Measurements from ENCODE around the gene DHODH. TPM values are rescaled to one million over a fixed set of nuclear protein-coding genes. Genes with fewer than 3 reads are reported as not detected.

Gene DHODH
- total RNA-seq, 2 donors from 2014 or later = 4.3 to 9.4 TPM

DNA sequence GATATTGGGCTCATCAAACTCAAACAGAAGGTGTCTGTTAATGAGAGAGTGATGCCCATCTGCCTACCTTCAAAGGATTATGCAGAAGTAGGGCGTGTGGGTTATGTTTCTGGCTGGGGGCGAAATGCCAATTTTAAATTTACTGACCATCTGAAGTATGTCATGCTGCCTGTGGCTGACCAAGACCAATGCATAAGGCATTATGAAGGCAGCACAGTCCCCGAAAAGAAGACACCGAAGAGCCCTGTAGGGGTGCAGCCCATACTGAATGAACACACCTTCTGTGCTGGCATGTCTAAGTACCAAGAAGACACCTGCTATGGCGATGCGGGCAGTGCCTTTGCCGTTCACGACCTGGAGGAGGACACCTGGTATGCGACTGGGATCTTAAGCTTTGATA, 51.9 kb downstream of the DHODH start:
- Histone ChIP-seq H3K9ac (ENCODE audit: low read depth in 2 of 2, low read length in 2 of 2) (no peak overlapping the region), H3K9me3 (no peaks in the 10 kb centered on the region), H3K4me3 (no peak overlapping the region), H3K27me3 (no peaks in the 10 kb centered on the region), H3K4me1 (no peaks in the 10 kb centered on the region), H3K36me3 (no peaks in the 10 kb centered on the region), H3K27ac (no peak overlapping the region)
- no peak for DNase-seq
- TF ChIP-seq CTCF (IDR thresholded peaks at IDR 0.05) = no peak
- intact Hi-C loops (cut with DNase I) = no loop called here

- no peak for DNase-seq
- TF ChIP-seq CTCF (IDR thresholded peaks at IDR 0.05) = no peak
- intact Hi-C loops (cut with DNase I) = no loop called here
Measured at GRCh38 chr16:72061564-72061963, 53.0 kb downstream of the DHODH start.

DNA sequence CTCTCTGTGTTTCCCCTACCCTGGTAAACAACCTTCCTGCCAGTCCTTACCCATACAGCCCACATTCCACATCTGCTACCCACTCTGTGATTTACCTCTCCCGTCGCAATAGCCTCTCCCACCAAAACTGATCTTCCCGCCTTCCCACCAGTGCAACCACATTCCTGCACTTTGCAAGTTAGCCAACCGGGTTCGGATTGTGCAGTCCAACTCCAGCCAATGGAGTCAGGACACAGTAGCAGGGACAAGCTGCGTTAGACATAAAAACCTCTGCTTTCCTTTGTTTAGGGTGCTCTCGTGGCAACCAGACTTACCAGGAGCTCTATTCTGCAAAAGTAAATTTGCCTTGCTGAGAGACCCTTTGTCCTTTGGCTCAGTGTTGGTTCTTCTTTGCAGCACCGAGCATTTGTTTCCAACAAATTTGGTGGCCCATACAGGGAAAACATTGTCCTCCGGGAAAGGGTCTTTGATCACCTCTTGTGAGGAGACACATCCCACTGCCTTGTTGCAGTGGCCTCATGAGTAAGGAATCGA, 55.9 kb downstream of the DHODH start:
- H3K4me1 ChIP-seq = no peaks in the 10 kb centered on the region
- H3K27ac ChIP-seq = no peak overlapping the region
- intact Hi-C loops (cut with DNase I) = no loop called here
- DNase-seq = no peak
- H3K9me3 ChIP-seq = no peaks in the 10 kb centered on the region
- TF ChIP-seq CTCF (IDR thresholded peaks at IDR 0.05) = no peak
- H3K4me3 ChIP-seq = no peak overlapping the region
- H3K9ac ChIP-seq (ENCODE audit: low read depth in 2 of 2, low read length in 2 of 2) = no peak overlapping the region
- no peaks in the 10 kb centered on the region for H3K27me3 ChIP-seq
- no peaks in the 10 kb centered on the region for H3K36me3 ChIP-seq

More at GRCh38 chr16:72061564-72061963, 53.0 kb downstream of the DHODH start:
- no peaks in the 10 kb centered on the region for H3K27me3 ChIP-seq
- H3K36me3 ChIP-seq = no peaks in the 10 kb centered on the region
- H3K4me3 ChIP-seq = no peak overlapping the region
- H3K9ac ChIP-seq (ENCODE audit: low read depth in 2 of 2, low read length in 2 of 2) = no peak overlapping the region
- H3K9me3 ChIP-seq = no peaks in the 10 kb centered on the region
- H3K4me1 ChIP-seq = no peaks in the 10 kb centered on the region
- H3K27ac ChIP-seq = no peak overlapping the region

- Histone ChIP-seq H3K9me3 (no peaks in the 10 kb centered on the region), H3K27ac (no peak overlapping the region), H3K4me3 (no peak overlapping the region), H3K4me1 (no peaks in the 10 kb centered on the region), H3K9ac (ENCODE audit: low read depth in 2 of 2, low read length in 2 of 2) (no peak overlapping the region), H3K27me3 (no peaks in the 10 kb centered on the region), H3K36me3 (no peaks in the 10 kb centered on the region)
- intact Hi-C loops (cut with DNase I) = loop anchor here (5.0 kb wide), 1 partner anchor 36 kb away; no protein-coding TSS in a partner anchor
- no peak for DNase-seq
- TF ChIP-seq CTCF (IDR thresholded peaks at IDR 0.05) = peak; percentile 41
Measured at GRCh38 chr16:72066747-72067146, 58.2 kb downstream of the DHODH start.

DNA sequence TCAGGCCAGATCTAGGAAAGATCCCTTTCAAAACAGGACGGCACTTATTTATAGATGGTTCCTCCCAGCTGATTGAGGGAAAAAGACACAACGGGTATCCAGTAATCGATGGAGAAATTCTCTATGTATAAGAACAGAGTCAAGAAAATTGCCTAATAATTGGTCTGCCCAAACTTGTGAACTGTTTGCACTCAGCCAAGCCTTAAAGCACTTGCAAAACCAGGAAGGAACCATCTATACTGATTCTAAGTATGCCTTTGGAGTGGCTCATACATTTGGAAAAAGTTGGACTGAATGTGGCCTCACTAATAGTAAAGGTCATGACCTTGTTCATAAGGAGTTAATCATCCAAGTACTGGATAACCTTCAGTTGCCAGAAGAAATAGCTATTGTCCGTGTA, 60.4 kb downstream of the DHODH start:
- H3K9me3 ChIP-seq = no peaks in the 10 kb centered on the region
- H3K27ac ChIP-seq = no peak overlapping the region
- no peak for DNase-seq
- TF ChIP-seq CTCF (IDR thresholded peaks at IDR 0.05) = no peak
- no peaks in the 10 kb centered on the region for H3K4me1 ChIP-seq
- no peak overlapping the region for H3K4me3 ChIP-seq
- no peak overlapping the region for H3K9ac ChIP-seq (ENCODE audit: low read depth in 2 of 2, low read length in 2 of 2)
- H3K27me3 ChIP-seq = no peaks in the 10 kb centered on the region
- intact Hi-C loops (cut with DNase I) = loop anchor here (5.0 kb wide), 1 partner anchor 33 kb away; no protein-coding TSS in a partner anchor
- H3K36me3 ChIP-seq = no peaks in the 10 kb centered on the region

Measured in colonic mucosa (tissue), 4 donors.